K562 (cell line): ENCODE measurements around the gene ZSWIM6. TPM values are rescaled to one million over a fixed set of nuclear protein-coding genes. Genes with fewer than 3 reads are reported as not detected.
A peak's percentile ranks its signal among the peaks of the same experiment; 100 is the strongest.

Experiments used
- ARHGAP35 ChIP-seq: fragments of 450-650 bp; IDR thresholded peaks from 2 replicates; pipeline ENCODE4 v1.6.1; 2018; ENCODE audit not compliant: partially characterized antibody
- BMI1 ChIP-seq: fragments of 150-350 bp; IDR thresholded peaks from 2 replicates; pipeline ENCODE4 v1.6.1; 2014; ENCODE audit warnings: low read length
- CBX3 ChIP-seq, 2 experiments: IDR thresholded peaks; 1 replicate in 1 of 2; 2 replicates in 1 of 2; pipeline ENCODE4 v1.6.1; 2012; ENCODE audit warnings: inconsistent platforms in 2 of 2, low read length in 2 of 2, borderline replicate concordance in 1 of 2, control low read depth in 1 of 2
- COPS2 ChIP-seq: fragments of 450-650 bp; conservative IDR thresholded peaks from 2 replicates; pipeline ENCODE4 v1.6.1; 2016; ENCODE audit warnings: mild to moderate bottlenecking, moderate library complexity
- CREB1 ChIP-seq, 2 experiments: sonication (generic) in 1 of 2; formaldehyde crosslinking in 1 of 2; IDR thresholded peaks; 2 replicates each; pipeline versions ENCODE4 v1.6.1 to v1.8.0; 2012 to 2022; ENCODE audit warnings: inconsistent platforms in 1 of 2, mild to moderate bottlenecking in 1 of 2, missing genetic modification reagents in 1 of 2, moderate library complexity in 1 of 2
- EP400 ChIP-seq: fragments of 450-650 bp; IDR thresholded peaks from 2 replicates; pipeline ENCODE4 v1.6.1; 2017; ENCODE audit warnings: antibody characterized with exemption, mild to moderate bottlenecking, moderate library complexity
- FOXO4 ChIP-seq: fragments of 450-650 bp; formaldehyde crosslinking; IDR thresholded peaks from 2 replicates; pipeline ENCODE4 v1.4.0; 2020; ENCODE audit warnings: mild to moderate bottlenecking, moderate library complexity
- GMEB1 ChIP-seq: fragments of 250-450 bp; sonication (Bioruptor Pico); IDR thresholded peaks from 2 replicates; pipeline ENCODE4 v1.4.0; 2020; ENCODE audit warnings: mild to moderate bottlenecking
- HDAC3 ChIP-seq: fragments of 450-650 bp; IDR thresholded peaks from 2 replicates; pipeline ENCODE4 v1.6.1; 2018; ENCODE audit warnings: borderline replicate concordance, mild to moderate bottlenecking, moderate library complexity; ENCODE audit not compliant: partially characterized antibody
- HNRNPL ChIP-seq: fragments of 200-400 bp; formaldehyde crosslinking; IDR thresholded peaks from 2 replicates; pipeline ENCODE4 v1.6.1; 2017; ENCODE audit warnings: low read depth, mild to moderate bottlenecking, low read length
- JUN ChIP-seq, 2 experiments: sonication (generic) in 1 of 2; formaldehyde crosslinking in 1 of 2; IDR thresholded peaks; 2 replicates each; pipeline versions ENCODE4 v1.6.1 to v1.8.0; 2012 to 2022; ENCODE audit warnings: borderline replicate concordance in 2 of 2, mild to moderate bottlenecking in 2 of 2, improper control_type of control experiment in 1 of 2, low read depth in 1 of 2, low read length in 1 of 2, missing genetic modification reagents in 1 of 2
- MEF2D ChIP-seq: conservative IDR thresholded peaks from 2 replicates; pipeline ENCODE4 v1.6.1; 2016; ENCODE audit warnings: low read depth, missing genetic modification characterization, missing compliant biosample characterization
- OTX1 ChIP-seq: fragments of 450-650 bp; formaldehyde crosslinking; IDR thresholded peaks from 2 replicates; pipeline ENCODE4 v1.4.0; 2022; ENCODE audit warnings: mild to moderate bottlenecking
- RB1 ChIP-seq: fragments of 450-650 bp; IDR thresholded peaks from 2 replicates; pipeline ENCODE4 v1.6.1; 2017; ENCODE audit warnings: low read depth, mild to moderate bottlenecking
- RBM14 ChIP-seq: fragments of 200-400 bp; formaldehyde crosslinking; IDR thresholded peaks from 2 replicates; pipeline ENCODE4 v1.6.1; 2018; ENCODE audit warnings: low read depth, mild to moderate bottlenecking, low read length, moderate library complexity, borderline replicate concordance; ENCODE audit not compliant: insufficient read depth
- RFX1 ChIP-seq: fragments of 450-650 bp; IDR thresholded peaks from 2 replicates; pipeline ENCODE4 v1.6.1; 2016; ENCODE audit warnings: mild to moderate bottlenecking, moderate library complexity
- SRSF7 ChIP-seq: fragments of 200-400 bp; formaldehyde crosslinking; optimal IDR thresholded peaks from 2 replicates; pipeline ENCODE3; 2017; ENCODE audit warnings: mild to moderate bottlenecking, low read depth, low read length
- TAF1 ChIP-seq: IDR thresholded peaks from 2 replicates; pipeline ENCODE4 v1.6.1; 2011; ENCODE audit warnings: mild to moderate bottlenecking, low read length, moderate library complexity; ENCODE audit not compliant: insufficient read depth, control insufficient read depth, severe bottlenecking; ENCODE audit errors: extremely low read depth
- TSC22D4 ChIP-seq: fragments of 450-650 bp; IDR thresholded peaks from 2 replicates; pipeline ENCODE4 v1.6.1; 2016; ENCODE audit warnings: missing genetic modification characterization, missing biosample characterization, control low read depth
- YBX1 ChIP-seq: fragments of 450-650 bp; IDR thresholded peaks from 2 replicates; pipeline ENCODE4 v1.7.1; 2016; ENCODE audit warnings: mild to moderate bottlenecking
- YY1 ChIP-seq, 3 experiments: IDR thresholded peaks; 2 replicates each; pipeline ENCODE4 v1.6.1; 2011; ENCODE audit warnings: low read length in 2 of 3, mild to moderate bottlenecking in 2 of 3, moderate library complexity in 2 of 3, borderline replicate concordance in 1 of 3, control low read depth in 1 of 3, low read depth in 1 of 3; ENCODE audit not compliant: insufficient read depth in 3 of 3, insufficient replicate concordance in 2 of 3, control insufficient read depth in 1 of 3, insufficient read length in 1 of 3; ENCODE audit errors: extremely low read depth in 1 of 3
- ZBTB34 ChIP-seq: fragments of 250-450 bp; sonication (Bioruptor Pico); IDR thresholded peaks from 2 replicates; pipeline ENCODE4 v1.8.0; 2021; ENCODE audit warnings: mild to moderate bottlenecking, moderate library complexity
- polyA plus RNA-seq, 8 experiments: library from polyadenylated mRNA; depleted of rRNA in 4 of 8; stranded (reverse) in 5 of 8; unstranded in 3 of 8; fragments of >200 nt; fragmentation: Nextera tagmentation in 2 of 8; fragmentation: Illumina TruSeq in 1 of 8; extraction: Ambion mirVana in 2 of 8; extraction: Trizol in 1 of 8; gene quantifications; 2 replicates each; pipeline versions ENCODE4 v1.2.1 to v1.2.3, GENCODE V29; 2011 to 2014; ENCODE audit warnings: inconsistent platforms in 1 of 8, missing spikeins in 1 of 8
- total RNA-seq, 7 experiments: library from RNA; depleted of rRNA in 6 of 7; stranded (reverse); fragments of >200 nt in 6 of 7; fragmentation: Illumina TruSeq in 2 of 7; extraction: Trizol in 2 of 7; gene quantifications; 2 replicates each; pipeline versions ENCODE4 v1.2.1 to v1.2.3, GENCODE V29; 2011 to 2021; ENCODE audit warnings: low replicate concordance in 1 of 7

Gene ZSWIM6
- total and polyA plus RNA-seq, 9 of the 15 experiments (the other 6 are each of a cell fraction or from before 2014, with no cell fraction given): 0.81 to 3.2 (median 2.0) TPM

- TF ChIP-seq FOXO4 (CRISPR knock-in tag) (no peak), CREB1 (IDR thresholded peaks at IDR 0.05) (peak; percentile 96), CREB1 (CRISPR knock-in tag; IDR thresholded peaks at IDR 0.05) (peak; percentile 91), GMEB1 (peak; percentile 68), ZBTB34 (CRISPR knock-in tag) (no peak), SRSF7 (no peak), COPS2 (no peak), HNRNPL (no peak; the same call in 1 of the 2 replicates), YY1 (IDR thresholded peaks at IDR 0.05; ENCODE audit: borderline replicate concordance in 1 of 3, control insufficient read depth in 1 of 3, extremely low read depth in 1 of 3, insufficient read depth in 3 of 3, insufficient read length in 1 of 3, insufficient replicate concordance in 2 of 3, low read depth in 1 of 3, low read length in 2 of 3) (peak in 2 of 3 experiments; percentile 63 to 84), CBX3 (IDR thresholded peaks at IDR 0.05; ENCODE audit: borderline replicate concordance in 1 of 2, low read length in 2 of 2) (no peak), YBX1 (no peak), HDAC3 (no peak), BMI1 (no peak), ARHGAP35 (no peak), RFX1 (no peak), TAF1 (peak; percentile 98), RBM14 (no peak), TSC22D4 (tag) (no peak), EP400 (no peak), OTX1 (no peak), RB1 (0 out of 2 replicates have a peak, but pooled peaks have one; percentile 47), MEF2D (no peak), JUN (IDR thresholded peaks at IDR 0.05; ENCODE audit: borderline replicate concordance, low read depth, low read length) (no peak), JUN (CRISPR knock-in tag; IDR thresholded peaks at IDR 0.05; ENCODE audit: borderline replicate concordance) (no peak)
Observed at GRCh38 chr5:61331407-61332357, at the start of gene ZSWIM6 (continued).
